ENCODE results near the gene KPNA1.

Gene KPNA1

DNA sequence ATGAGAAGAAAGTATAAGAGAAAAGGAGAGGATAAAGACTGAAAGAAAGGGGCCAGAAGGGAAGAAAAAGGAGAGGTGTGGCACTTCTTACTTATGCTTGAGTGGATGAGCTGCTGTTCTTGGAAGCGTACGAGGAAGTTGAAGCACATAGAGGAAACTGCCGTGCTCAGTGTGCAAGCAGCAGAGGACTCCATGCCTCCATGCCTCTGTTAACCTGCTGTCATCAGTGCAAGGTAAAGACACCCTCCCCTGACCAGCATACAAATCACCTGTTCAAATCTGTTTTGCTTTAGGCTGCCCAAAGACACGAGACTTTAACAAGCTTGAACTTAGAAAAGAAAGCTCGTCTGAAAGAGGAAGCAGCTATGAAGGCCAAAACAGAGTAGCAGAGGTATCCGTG is 105.3 kb downstream of the KPNA1 start:
- TF ChIP-seq CTCF (IDR thresholded peaks at IDR 0.05; ENCODE audit: low read depth, low read length) (no peak), POLR2A (IDR thresholded peaks at IDR 0.05; ENCODE audit: extremely low read depth, insufficient read length) (no peak), MYC (IDR thresholded peaks at IDR 0.05; ENCODE audit: low read depth, low read length) (no peak)
- TF ChIP-seq, protein P1, sequence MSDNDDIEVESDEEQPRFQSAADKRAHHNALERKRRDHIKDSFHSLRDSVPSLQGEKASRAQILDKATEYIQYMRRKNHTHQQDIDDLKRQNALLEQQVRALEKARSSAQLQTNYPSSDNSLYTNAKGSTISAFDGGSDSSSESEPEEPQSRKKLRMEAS (IDR thresholded peaks at IDR 0.05; ENCODE audit: low read depth, low read length) = no peak
- no peak overlapping the region for H3K4me3 ChIP-seq (ENCODE audit: low read depth, low read length)
- no peak for DNase-seq (ENCODE audit: low read depth)

GRCh38 chr3:122407946-122408345 is 106.8 kb downstream of the KPNA1 start:
- no peak for DNase-seq (ENCODE audit: low read depth)
- TF ChIP-seq, protein P1 (IDR thresholded peaks at IDR 0.05; ENCODE audit: low read depth, low read length) = no peak
- TF ChIP-seq MYC (IDR thresholded peaks at IDR 0.05; ENCODE audit: low read depth, low read length) (no peak), POLR2A (IDR thresholded peaks at IDR 0.05; ENCODE audit: extremely low read depth, insufficient read length) (no peak), CTCF (IDR thresholded peaks at IDR 0.05; ENCODE audit: low read depth, low read length) (no peak)

DNA sequence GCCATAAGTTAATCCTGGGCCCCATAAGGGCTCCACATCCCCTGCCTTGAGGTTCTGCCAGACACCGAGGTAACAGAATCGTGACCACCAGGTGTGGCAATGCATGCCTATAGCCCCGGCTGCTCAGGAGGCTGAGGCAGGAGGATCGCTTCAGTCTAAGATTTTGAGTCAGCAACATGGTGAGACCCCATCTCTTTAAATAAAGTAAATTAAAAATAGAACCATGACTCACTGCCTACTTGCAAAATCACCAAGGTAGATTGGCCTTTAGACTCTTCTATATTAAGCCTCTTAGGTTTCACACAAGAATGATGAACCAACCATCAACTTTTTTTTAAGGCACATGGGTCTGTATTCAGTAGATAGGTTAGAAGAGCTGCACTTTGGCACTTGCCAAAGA is 108.5 kb downstream of the KPNA1 start:
- TF ChIP-seq MYC (IDR thresholded peaks at IDR 0.05; ENCODE audit: low read depth, low read length) (no peak), CTCF (IDR thresholded peaks at IDR 0.05; ENCODE audit: low read depth, low read length) (no peak), POLR2A (IDR thresholded peaks at IDR 0.05; ENCODE audit: extremely low read depth, insufficient read length) (no peak)
- TF ChIP-seq, protein P1 (IDR thresholded peaks at IDR 0.05; ENCODE audit: low read depth, low read length) = no peak
- no peak overlapping the region for H3K4me3 ChIP-seq (ENCODE audit: low read depth, low read length)
- no peak for DNase-seq (ENCODE audit: low read depth)

More at GRCh38 chr3:122407946-122408345, 106.8 kb downstream of the KPNA1 start:
- no peak overlapping the region for H3K4me3 ChIP-seq (ENCODE audit: low read depth, low read length)

- no peak for DNase-seq (ENCODE audit: low read depth)
- no peak overlapping the region for H3K4me3 ChIP-seq (ENCODE audit: low read depth, low read length)
- TF ChIP-seq CTCF (IDR thresholded peaks at IDR 0.05; ENCODE audit: low read depth, low read length) (no peak), MYC (IDR thresholded peaks at IDR 0.05; ENCODE audit: low read depth, low read length) (no peak), POLR2A (IDR thresholded peaks at IDR 0.05; ENCODE audit: extremely low read depth, insufficient read length) (no peak)
- TF ChIP-seq, protein P1 (IDR thresholded peaks at IDR 0.05; ENCODE audit: low read depth, low read length) = no peak
Measured at GRCh38 chr3:122405015-122405414, 109.7 kb downstream of the KPNA1 start.

GRCh38 chr3:122403489-122403888 is 111.2 kb downstream of the KPNA1 start:
- no peak overlapping the region for H3K4me3 ChIP-seq (ENCODE audit: low read depth, low read length)
- no peak for DNase-seq (ENCODE audit: low read depth)
- no peak for TF ChIP-seq MYC (IDR thresholded peaks at IDR 0.05; ENCODE audit: low read depth, low read length)
- TF ChIP-seq POLR2A (IDR thresholded peaks at IDR 0.05; ENCODE audit: extremely low read depth, insufficient read length) = no peak
- TF ChIP-seq CTCF (IDR thresholded peaks at IDR 0.05; ENCODE audit: low read depth, low read length) = no peak
- TF ChIP-seq, protein P1 (IDR thresholded peaks at IDR 0.05; ENCODE audit: low read depth, low read length) = no peak

GRCh38 chr3:122398920-122399319 is 115.8 kb downstream of the KPNA1 start:
- no peak for DNase-seq (ENCODE audit: low read depth)
- no peak for TF ChIP-seq CTCF (IDR thresholded peaks at IDR 0.05; ENCODE audit: low read depth, low read length)
- no peak for TF ChIP-seq POLR2A (IDR thresholded peaks at IDR 0.05; ENCODE audit: extremely low read depth, insufficient read length)
- TF ChIP-seq, protein P1 (IDR thresholded peaks at IDR 0.05; ENCODE audit: low read depth, low read length) = no peak
- TF ChIP-seq MYC (IDR thresholded peaks at IDR 0.05; ENCODE audit: low read depth, low read length) = no peak
- H3K4me3 ChIP-seq (ENCODE audit: low read depth, low read length) = no peak overlapping the region
